ENCODE measurements around the gene FAM83E. TPM values are rescaled to one million over a fixed set of nuclear protein-coding genes. Genes with fewer than 3 reads are reported as not detected.

The FAM83E gene
- total and polyA plus RNA-seq, 2 donors (not counting 1 experiment from before 2014, with no cell fraction given), result 0.15 to 4.1 TPM

DNA sequence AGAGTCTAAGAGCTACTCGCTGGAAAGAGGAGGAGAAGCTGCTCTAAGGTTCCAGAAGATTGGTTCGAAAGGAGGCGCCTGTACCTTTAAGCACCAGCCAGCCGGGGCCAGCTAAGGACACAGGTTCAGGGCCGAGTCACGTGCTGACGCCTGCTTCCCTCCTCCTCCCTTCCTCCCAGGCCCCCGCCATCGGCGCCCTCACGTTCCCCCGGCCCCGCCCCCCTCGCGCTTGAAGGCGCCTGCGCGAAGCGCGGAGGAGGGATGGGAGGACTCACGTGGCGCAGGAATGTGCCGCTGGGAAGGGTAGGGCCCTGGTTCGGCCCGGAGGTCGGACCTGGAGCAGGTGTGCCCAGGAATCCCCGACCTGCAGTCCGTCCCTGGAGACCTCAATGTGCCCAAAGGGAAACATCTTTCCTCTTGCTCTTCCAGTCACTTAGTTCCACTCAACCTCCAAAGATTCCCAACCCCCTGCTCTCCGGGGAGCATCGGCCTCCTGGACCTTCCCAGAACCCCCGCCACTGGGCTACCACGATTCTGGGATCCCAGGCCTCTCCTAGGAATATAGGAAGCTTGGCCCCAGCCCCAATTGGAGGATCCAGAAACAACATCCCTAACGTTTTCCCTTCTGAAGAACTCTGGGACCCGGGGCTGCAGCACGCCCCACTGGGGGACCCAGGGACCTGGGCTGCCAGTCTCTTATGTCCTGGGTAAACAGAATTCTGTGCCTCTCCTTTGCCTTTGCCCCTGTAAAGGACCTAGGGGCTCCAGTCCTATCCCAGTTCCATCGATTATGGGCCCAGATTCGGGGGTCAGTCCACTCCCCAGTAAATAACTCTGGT is 19.8 kb upstream of the FAM83E start:
- intact Hi-C loops (cut with micrococcal nuclease), result loop anchor here (5.0 to 10.0 kb wide), 6 partner anchors 163 to 1362 kb away; partner anchors contain the start of genes C19orf73, EMP3, FLT3LG and INAFM1
- 4% methylated on average over 33 of the region's 37 CpGs for WGBS (ENCODE audit: insufficient coverage)
- peak overlapping the region in 4 of 5 experiments; percentile 40 to 98 (median 46) for H3K4me3 ChIP-seq (ENCODE audit: control extremely low read depth in 1 of 5, extremely low read depth in 1 of 5, insufficient read depth in 1 of 5, low read depth in 2 of 5, low read length in 4 of 5)
- Mint-ChIP-seq H3K4me1 (peaks cover 47% of the 10 kb centered on the region), H3K9me3 (ENCODE audit: insufficient read depth) (peaks cover 4% of the 10 kb centered on the region), H3K27me3 (no peaks in the 10 kb centered on the region), H3K27ac (peak overlapping the region; percentile 92), H3K4me3 (peak overlapping the region; percentile 83)
- H3K79me2 ChIP-seq (ENCODE audit: control insufficient read depth, insufficient read depth, low read length), result peaks cover 32% of the 10 kb centered on the region
- no peak for TF ChIP-seq EZH2 (IDR thresholded peaks at IDR 0.05; ENCODE audit: borderline replicate concordance, insufficient read depth, low read depth, low read length, poor library complexity, severe bottlenecking)
- TF ChIP-seq, protein P1, sequence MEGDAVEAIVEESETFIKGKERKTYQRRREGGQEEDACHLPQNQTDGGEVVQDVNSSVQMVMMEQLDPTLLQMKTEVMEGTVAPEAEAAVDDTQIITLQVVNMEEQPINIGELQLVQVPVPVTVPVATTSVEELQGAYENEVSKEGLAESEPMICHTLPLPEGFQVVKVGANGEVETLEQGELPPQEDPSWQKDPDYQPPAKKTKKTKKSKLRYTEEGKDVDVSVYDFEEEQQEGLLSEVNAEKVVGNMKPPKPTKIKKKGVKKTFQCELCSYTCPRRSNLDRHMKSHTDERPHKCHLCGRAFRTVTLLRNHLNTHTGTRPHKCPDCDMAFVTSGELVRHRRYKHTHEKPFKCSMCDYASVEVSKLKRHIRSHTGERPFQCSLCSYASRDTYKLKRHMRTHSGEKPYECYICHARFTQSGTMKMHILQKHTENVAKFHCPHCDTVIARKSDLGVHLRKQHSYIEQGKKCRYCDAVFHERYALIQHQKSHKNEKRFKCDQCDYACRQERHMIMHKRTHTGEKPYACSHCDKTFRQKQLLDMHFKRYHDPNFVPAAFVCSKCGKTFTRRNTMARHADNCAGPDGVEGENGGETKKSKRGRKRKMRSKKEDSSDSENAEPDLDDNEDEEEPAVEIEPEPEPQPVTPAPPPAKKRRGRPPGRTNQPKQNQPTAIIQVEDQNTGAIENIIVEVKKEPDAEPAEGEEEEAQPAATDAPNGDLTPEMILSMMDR (IDR thresholded peaks at IDR 0.05), result no peak
- H3K4me2 ChIP-seq (replicated peaks; ENCODE audit: low read depth, low read length, poor library complexity, severe bottlenecking), result peak overlapping the region; percentile 99
- peaks cover 0 to 11% (median 0%) of the 10 kb centered on the region in 3 donors for H3K9me3 ChIP-seq (ENCODE audit: control extremely low read depth in 1 of 3, control insufficient read depth in 2 of 3, insufficient read depth in 1 of 3, low read length in 2 of 3)
- ChIA-PET CTCF (interaction anchor here (0.6 to 1.9 kb wide), 10 partner anchors 11 to 368 kb away, joined by 3 to 15 read pairs (median 4); partner anchors contain the start of genes CA11, RPL18 and SPHK2), POLR2A (interaction anchor here (0.6 to 3.4 kb wide), 7 partner anchors 11 to 1517 kb away, joined by 3 to 17 read pairs (median 11); partner anchors contain the start of genes CA11, RPL18 and SPHK2)
- peak overlapping the region; percentile 27 for H2AFZ ChIP-seq (ENCODE audit: insufficient read depth, low read depth, low read length, poor library complexity, severe bottlenecking)
- peaks cover 63% of the 10 kb centered on the region for H4K20me1 ChIP-seq (ENCODE audit: control insufficient read depth, insufficient read depth, low read length, poor library complexity, severe bottlenecking)
- H3K9ac ChIP-seq (ENCODE audit: low read length), result peak overlapping the region; percentile 82
- DNase-seq (peak; percentile 92), ATAC-seq (ENCODE audit: low read depth) (peak; percentile 12)
- H3K27me3 ChIP-seq (replicated peaks in 1 of 4; ENCODE audit: control extremely low read depth in 1 of 4, control insufficient read depth in 3 of 4, insufficient read depth in 4 of 4, low read length in 3 of 4), result no peaks in the 10 kb centered on the region
- H3K4me1 ChIP-seq (ENCODE audit: control insufficient read depth in 2 of 2, insufficient read depth in 2 of 2, low read length in 2 of 2), result peaks cover 36 to 40% of the 10 kb centered on the region in 2 donors
- peak overlapping the region; percentile 68 to 69 for H3K27ac ChIP-seq (ENCODE audit: low read length in 2 of 2)
- H3K36me3 ChIP-seq (replicated peaks in 1 of 2; ENCODE audit: control extremely low read depth in 1 of 2, control insufficient read depth in 1 of 2, extremely low read depth in 1 of 2, insufficient read depth in 2 of 2, low read length in 1 of 2), result peaks cover 0 to 42% of the 10 kb centered on the region in 2 experiments

Measured in B cell (primary cell).